ENCODE data around the gene CUL5.
"Not testable (repeated sequence)": the region's sequence is repeated elsewhere in the genome, so short reads cannot be mapped to it uniquely, and the experiment has no call there.

CUL5 gene

DNA sequence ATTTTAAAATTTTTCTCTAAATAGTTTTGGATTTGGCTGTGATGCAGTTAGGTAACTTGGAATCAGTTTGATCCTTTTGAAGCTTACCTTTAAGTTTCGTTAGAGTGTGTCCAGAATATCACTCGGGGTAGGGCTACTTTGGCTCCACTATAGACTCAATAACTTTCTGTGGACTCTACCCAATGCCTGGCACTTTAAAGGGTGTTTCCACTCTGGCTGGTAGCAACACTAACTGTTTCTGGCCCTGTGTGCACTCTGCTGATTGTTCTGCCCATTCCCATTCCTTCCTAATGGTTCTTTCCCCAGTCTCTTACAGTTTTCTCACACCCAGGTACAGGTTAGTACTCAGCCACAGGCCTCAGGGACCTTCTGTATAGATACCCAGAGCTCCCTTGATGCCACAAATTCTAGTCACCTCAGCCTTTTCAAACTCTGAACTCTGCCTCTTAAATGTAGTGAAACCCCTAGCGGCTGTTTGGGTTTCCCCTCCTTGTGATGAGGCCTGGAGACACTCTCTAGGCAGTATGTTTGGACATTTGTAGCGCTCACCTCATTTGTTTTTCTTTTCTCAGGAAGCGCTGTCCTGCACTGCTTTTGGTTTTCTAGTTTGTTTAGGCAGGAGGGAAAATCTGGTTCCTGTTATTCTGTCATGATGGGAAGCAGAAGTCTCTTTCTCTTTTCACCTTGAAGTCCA, 16.8 kb downstream of the CUL5 start:
- no peak for DNase-seq

GRCh38 chr11:108027057-108027456, 18.4 kb downstream of the CUL5 start:
- DNase-seq, result no peak

- DNase-seq, result not testable (repeated sequence)
Measured at GRCh38 chr11:108028822-108029441, 20.2 kb downstream of the CUL5 start.

DNA sequence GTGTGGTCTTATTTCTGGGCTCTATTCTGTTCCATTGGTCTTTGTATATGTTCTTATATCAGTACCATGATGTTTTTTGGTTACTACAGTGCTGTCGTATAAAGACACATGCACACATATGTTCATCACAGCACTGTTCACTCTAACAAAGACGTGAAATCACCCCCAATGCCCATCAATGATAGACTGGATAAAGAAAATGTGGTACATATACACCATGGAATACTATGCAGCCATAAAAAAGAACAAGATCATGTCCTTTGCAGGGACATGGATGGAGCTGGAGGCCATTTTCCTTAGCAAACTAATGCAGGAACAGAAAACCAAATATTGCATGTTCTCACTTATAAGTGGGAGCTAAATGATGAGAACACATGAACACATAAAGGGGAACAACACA, 22.9 kb downstream of the CUL5 start:
- not testable (repeated sequence) for DNase-seq

GRCh38 chr11:108032800-108033199, 24.1 kb downstream of the CUL5 start:
- DNase-seq, result no peak

GRCh38 chr11:108034034-108034433, 25.3 kb downstream of the CUL5 start:
- DNase-seq, result no peak

DNA sequence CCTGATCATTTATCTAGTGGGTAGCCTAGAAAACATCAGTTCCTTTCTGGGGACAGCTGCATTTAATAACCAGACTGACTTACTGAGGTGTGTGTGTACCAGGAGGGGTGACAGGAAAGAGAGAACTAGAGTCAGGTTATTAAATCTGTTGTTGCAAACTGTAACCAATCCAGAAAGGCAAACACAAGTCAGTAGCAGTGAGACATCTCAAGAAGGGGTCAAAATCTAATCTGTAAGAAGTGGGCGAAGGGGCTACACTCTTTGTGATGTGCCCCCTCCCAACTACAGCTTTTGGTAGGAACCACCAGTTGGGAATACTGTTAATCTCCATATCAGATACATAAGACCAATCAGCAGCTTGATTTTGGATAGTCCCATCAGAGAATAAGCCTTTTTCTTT, 26.3 kb downstream of the CUL5 start:
- DNase-seq, result no peak

GRCh38 chr11:108035690-108036089, 27.0 kb downstream of the CUL5 start:
- no peak for DNase-seq

GRCh38 chr11:108037211-108037610, 28.5 kb downstream of the CUL5 start:
- DNase-seq, result no peak

GRCh38 chr11:108037636-108038035, 28.9 kb downstream of the CUL5 start:
- no peak for DNase-seq

DNA sequence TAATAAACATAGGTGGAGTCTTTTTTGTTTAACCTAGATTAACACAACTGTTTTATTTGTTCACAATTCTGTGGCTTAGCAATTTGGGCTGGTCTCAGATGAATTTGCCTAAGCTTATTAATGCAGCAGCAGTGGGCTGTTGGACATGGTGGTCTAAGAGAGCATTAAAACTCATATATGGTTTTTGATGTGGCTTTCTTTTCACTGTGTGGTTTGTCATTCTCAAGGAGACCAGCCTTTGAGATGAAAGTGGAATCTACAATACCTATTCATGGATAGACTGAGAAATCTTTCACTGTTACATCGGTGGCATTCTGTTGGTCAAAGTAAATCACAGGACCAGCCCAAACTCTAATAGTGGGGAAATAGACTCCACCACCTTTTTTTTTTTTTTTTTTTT, 39.6 kb downstream of the CUL5 start:
- DNase-seq, result no peak

GRCh38 chr11:108062336-108062735, 53.6 kb downstream of the CUL5 start:
- no peak for DNase-seq

- DNase-seq, result no peak
Measured at GRCh38 chr11:108063410-108063809, 54.7 kb downstream of the CUL5 start.

DNA sequence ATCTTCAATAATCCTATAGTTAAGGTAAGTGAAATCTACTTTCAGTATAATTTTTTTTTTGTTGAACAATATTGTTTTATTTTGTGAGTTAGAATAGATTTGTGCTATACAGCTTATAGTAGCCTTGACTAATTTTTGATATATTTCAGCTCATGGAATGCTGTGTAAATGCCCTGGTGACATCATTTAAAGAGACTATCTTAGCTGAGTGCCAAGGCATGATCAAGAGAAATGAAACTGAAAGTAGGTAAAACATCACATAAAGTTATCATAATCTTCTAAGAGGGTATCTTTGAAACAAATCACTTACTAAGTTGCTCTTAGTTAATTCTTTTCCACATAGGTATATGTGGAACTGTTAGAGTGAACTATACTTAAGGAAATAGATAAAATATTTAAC, 61.2 kb downstream of the CUL5 start:
- DNase-seq, result no peak

- no peak for DNase-seq
Measured at GRCh38 chr11:108084811-108085210, 76.1 kb downstream of the CUL5 start.

GRCh38 chr11:108085672-108086071, 77.0 kb downstream of the CUL5 start:
- DNase-seq, result no peak

GRCh38 chr11:108092134-108092533, 83.4 kb downstream of the CUL5 start:
- no peak for DNase-seq

DNA sequence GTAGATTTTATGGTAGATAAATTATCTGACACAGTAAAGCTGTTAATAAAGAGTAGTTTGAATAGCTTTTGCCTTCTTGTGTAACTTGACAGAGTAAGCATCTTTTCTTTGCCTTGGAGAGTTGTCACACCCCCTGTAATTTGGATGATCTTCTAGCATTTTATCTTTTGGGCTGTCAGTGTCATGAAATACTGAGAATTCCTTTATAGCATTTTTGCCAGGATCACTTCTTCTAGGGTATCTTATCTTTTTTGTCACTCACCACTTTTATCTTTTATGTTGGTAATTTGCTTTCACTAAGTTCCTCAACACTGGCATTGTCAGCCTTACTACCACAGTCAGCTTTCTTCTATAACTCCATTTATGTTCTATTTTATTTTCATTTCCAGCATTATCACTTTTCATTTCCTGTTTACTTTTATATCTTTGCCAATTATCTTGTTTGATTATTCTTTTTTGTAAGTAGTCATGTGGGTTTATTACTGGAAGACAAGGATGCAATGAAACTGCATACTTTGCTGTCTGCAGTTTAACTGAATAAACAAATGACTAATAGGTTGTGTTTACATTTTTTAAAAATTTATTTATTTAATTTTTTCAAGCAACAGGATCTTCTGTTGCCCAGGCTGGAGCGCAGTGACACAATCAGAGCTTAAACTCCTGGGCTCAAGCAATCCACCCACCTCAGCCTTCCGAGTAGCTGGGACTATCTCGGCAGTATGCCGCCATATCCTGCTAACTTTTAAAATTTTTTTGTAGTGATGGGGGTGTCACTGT, 84.6 kb downstream of the CUL5 start:
- no peak for DNase-seq

GRCh38 chr11:108097179-108097578, 88.5 kb downstream of the CUL5 start:
- no peak for DNase-seq

GRCh38 chr11:108101090-108101775, 92.5 kb downstream of the CUL5 start:
- no peak for DNase-seq

DNA sequence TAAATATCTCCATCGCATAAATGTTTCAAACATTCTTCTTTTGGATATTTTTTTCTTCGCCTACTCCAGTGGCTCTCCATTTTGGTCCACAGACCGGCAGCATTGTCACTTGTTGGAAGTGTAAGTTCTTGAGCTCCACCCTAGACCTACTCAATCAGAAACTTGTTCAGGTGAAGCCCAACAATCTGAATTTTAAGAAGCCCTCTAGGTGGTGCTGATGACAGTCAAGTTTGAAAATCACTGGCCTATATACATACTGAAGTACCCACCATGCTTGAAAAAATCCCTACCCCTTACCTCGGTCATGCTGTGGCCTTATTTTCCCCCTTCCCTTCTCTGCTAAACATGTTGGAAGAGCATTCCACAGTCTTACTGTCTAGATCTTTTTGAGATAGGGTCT, 102.4 kb downstream of the CUL5 start:
- no peak for DNase-seq

DNA sequence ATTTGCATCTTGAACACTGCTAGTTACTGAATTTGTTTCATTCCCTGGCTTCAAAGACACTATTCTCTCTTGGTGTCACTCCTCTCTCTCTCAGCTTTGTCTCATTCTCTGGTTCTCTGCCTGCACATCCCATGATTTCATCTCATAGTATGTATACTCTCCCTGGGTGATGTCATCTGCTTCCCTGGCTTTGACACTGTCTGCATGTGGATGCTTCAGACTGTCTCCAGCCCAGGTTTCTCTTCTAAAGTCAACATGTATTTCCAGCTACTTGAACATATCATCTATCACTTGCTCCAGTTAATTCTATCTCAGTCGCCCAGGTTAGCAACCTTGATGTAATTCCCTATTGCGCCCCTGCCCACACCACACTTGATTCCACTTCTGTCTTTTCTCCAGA, 103.4 kb downstream of the CUL5 start:
- no peak for DNase-seq

DNA sequence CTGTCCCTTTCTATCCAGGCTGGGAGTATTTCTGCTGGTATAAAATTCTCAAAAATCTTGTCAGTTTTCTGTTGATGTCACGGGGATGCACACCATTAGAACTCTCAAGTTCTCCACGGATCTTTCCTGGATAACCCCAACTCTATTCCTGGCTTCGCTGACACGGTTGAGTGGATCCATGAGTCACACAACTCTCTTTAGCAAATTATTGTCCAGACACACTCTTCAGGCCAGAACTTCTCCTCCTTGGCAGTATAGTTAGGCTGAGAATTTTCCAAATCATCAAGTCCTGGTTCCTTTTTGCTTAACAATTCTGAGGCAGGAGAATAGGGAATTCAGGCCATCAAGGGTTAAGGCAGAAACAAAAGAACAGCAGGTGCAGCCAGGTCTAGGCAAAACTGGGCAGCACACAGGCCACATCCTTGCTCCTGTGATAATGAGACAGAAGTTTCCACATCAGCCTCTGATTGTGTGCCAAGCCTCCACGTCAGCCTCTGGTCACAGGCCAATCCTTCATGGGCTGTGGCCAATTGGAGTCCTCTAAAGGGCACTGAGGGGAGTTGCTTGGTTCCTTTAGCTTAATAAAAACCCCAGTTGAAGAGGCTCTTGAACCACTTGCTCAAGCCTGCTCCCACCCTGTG, 106.9 kb downstream of the CUL5 start:
- DNase-seq, result no peak

Data from GF-D8 (cell line).